T-helper 1 cell treated with Interleukin-12 subunit alpha and Interleukin-12 subunit beta and Interleukin-4 antibody, amounts not matched to agents 30 μg/mL and 1 μg/mL, for 36 hours (primary cell): Measurements from ENCODE around the gene EPHA6.

Source experiments
- H3K27ac Mint-ChIP-seq: one replicate; pipeline ENCODE4 v1.8.0; 2021; ENCODE audit warnings: mild to moderate bottlenecking, mixed read lengths
- H3K27me3 Mint-ChIP-seq: one replicate; pipeline ENCODE4 v1.8.0; 2021; ENCODE audit warnings: low read depth, mixed read lengths
- H3K36me3 Mint-ChIP-seq: one replicate; pipeline ENCODE4 v1.8.0; 2021; ENCODE audit warnings: low read depth, mixed read lengths
- H3K4me1 Mint-ChIP-seq: one replicate; pipeline ENCODE4 v1.8.0; 2021; ENCODE audit warnings: low read depth, mixed read lengths
- H3K4me3 Mint-ChIP-seq: one replicate; pipeline ENCODE4 v1.8.0; 2021; ENCODE audit warnings: mild to moderate bottlenecking, moderate library complexity, mixed read lengths
- H3K9me3 Mint-ChIP-seq: one replicate; pipeline ENCODE4 v1.8.0; 2021; ENCODE audit warnings: mixed read lengths

The EPHA6 gene

DNA sequence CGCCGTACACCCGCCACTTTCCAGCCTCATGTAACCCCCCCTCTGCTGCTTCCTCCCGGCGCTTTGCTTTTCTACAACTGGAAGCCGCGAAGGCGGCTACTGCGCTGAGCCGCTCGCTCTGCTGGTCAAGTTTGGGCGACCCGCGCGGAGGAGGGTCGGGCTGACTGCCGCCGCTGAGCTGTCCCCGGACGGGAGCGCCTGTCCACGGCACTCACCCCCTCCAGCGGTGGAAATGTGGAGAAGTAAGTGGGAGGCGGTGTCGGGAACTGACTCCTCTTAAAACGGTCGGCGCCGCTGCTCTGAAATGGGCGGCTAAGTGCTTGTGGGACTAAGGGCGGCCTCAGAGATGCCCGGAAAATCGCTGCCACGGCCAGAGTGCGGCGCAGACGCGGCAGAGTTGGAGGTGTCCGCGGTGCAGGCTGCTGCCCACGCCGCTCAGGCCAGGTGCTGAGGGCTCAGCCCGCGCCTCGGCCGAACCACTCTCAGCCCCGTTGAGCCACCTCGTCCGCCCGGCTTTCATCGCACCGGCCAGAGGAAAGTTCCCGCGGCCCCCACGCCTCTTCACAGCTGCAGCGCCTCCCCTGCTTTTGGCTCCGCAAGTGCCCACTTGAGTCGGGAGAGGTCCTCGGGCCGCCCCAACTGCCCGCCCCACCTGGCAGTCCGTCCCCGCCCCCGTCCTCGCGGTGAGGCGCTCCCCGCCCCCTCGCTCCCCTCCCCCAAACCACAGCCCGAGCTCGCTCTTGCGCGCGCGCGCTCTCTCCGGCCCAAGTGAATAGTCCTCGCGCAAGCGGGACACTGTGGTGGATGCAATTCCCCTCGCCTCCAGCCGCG is at the start of gene EPHA6:
Gene EPHA6 (plus strand): TSS at position 775 of the 831 bp plus-strand sequence.
- H3K27ac Mint-ChIP-seq = no peak within 1 kb of the TSS
- peaks cover 9% of the 10 kb centered on the region for H3K4me1 Mint-ChIP-seq
- H3K27me3 Mint-ChIP-seq = peaks cover 25% of the 10 kb centered on the region
- H3K9me3 Mint-ChIP-seq = no peaks in the 10 kb centered on the region
- H3K36me3 Mint-ChIP-seq = no peaks in the 10 kb centered on the region
- H3K4me3 Mint-ChIP-seq = peak within 1 kb of the TSS; percentile 61

DNA sequence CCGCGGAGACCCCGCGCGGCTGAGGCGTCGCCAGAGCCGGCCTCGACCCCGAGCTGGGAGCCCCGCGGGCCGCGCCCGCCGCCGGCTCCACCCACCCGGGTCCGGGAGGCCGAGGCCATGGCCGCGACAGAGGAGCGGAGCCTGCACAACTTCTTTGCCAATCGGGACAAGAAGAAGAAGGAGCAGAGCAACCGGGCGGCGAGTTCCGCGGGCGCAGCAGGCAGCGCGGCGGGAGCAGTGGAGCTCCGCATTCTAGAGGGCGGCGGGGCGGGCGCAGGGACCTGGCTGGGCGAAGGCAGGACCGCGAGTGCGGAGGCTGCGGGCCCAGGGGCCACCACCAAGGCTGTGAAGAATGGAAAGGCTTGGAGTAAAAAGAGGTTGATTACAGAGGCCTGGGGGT is 37.6 kb upstream of the EPHA6 start:
- peaks cover 24% of the 10 kb centered on the region for H3K9me3 Mint-ChIP-seq
- no peak overlapping the region for H3K4me3 Mint-ChIP-seq
- H3K36me3 Mint-ChIP-seq = no peaks in the 10 kb centered on the region
- H3K27me3 Mint-ChIP-seq = no peaks in the 10 kb centered on the region
- no peaks in the 10 kb centered on the region for H3K4me1 Mint-ChIP-seq
- no peak overlapping the region for H3K27ac Mint-ChIP-seq

DNA sequence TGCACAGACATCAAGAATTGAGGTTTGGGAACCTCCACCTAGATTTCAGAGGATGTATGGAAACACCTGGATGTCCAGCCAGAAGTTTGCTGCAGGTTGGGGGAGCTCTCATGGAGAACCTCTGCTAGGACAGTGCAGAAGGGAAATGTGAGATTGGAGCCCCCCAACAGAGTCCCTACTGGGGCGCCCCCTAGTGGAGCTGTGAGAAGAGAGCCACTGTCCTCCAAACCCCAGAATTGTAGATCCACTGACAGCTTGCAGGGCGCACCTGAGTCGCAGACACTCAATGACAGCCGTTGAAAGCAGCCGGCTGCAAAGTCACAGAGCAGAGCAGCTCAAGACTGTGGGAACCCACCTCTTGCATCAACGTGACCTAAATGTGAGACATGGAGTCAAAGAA is 34.6 kb upstream of the EPHA6 start:
- no peak overlapping the region for H3K27ac Mint-ChIP-seq
- no peak overlapping the region for H3K4me3 Mint-ChIP-seq
- no peaks in the 10 kb centered on the region for H3K36me3 Mint-ChIP-seq
- no peaks in the 10 kb centered on the region for H3K4me1 Mint-ChIP-seq
- peaks cover 19% of the 10 kb centered on the region for H3K9me3 Mint-ChIP-seq
- H3K27me3 Mint-ChIP-seq = no peaks in the 10 kb centered on the region

DNA sequence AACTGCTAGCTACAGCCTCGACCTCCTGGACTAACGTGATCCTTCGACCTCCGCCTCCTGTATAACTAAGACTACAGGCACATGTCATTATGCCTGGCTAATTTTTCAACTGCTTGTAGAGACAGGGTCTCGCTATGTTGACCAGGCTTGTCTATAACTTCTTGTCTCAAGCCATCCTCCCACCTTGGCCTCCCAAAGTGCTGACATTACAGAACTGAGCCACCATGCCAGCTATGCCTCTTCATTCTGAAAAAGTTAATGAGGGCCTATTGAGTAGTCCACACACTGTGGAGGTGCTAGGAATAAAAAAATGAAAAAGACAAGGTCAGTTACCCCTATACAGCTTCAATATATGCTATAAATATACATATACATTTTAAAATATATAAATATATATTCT is 18.3 kb upstream of the EPHA6 start:
- no peak overlapping the region for H3K4me3 Mint-ChIP-seq

DNA sequence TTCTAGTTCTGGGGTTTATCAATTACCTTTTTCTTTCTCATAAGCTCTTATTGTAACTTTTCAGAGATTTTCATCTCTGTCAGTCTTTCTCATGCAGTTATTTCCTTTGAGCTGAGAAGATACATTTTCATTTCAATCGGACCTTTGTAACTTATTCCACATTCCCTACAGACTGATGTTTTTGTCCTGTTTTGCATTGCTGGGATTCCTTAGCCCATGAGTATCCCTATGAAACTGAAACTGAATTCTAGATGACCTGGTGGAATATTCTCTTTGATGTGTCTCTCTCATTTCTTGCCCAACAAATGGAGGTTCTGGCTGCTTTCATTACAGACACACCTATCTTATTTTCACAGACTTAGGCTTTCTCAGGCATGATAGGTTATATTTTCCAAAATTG is 10.5 kb upstream of the EPHA6 start:
- H3K9me3 Mint-ChIP-seq = no peaks in the 10 kb centered on the region
- H3K27me3 Mint-ChIP-seq = no peaks in the 10 kb centered on the region

More for the DNA sequence above, 18.3 kb upstream of the EPHA6 start:
- Mint-ChIP-seq H3K36me3 (no peaks in the 10 kb centered on the region), H3K27me3 (no peaks in the 10 kb centered on the region), H3K27ac (no peak overlapping the region), H3K9me3 (no peaks in the 10 kb centered on the region), H3K4me1 (no peaks in the 10 kb centered on the region)

DNA sequence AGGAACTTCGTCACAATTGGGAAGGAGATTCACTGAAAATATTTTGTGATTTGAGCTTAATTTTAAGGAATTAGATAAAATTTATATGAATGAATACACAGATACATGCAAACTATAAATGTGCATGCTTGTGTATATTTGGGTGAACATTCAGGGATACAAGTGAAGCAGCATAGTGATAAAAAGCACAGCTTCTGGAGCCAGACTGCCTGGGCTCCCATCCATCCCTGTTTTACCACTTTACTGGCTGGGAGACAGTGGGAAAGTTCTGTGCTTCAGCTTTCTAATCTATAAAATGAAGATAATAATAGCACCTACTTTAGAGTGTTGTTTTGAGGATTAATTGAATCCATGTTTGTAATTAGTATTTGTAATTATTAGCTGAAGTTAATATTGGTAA is 8.1 kb upstream of the EPHA6 start:
- H3K36me3 Mint-ChIP-seq = no peaks in the 10 kb centered on the region
- no peak overlapping the region for H3K4me3 Mint-ChIP-seq
- H3K4me1 Mint-ChIP-seq = no peaks in the 10 kb centered on the region
- no peaks in the 10 kb centered on the region for H3K9me3 Mint-ChIP-seq
- H3K27ac Mint-ChIP-seq = no peak overlapping the region
- H3K27me3 Mint-ChIP-seq = no peaks in the 10 kb centered on the region

More for the DNA sequence above, 10.5 kb upstream of the EPHA6 start:
- H3K4me1 Mint-ChIP-seq = no peaks in the 10 kb centered on the region
- no peak overlapping the region for H3K27ac Mint-ChIP-seq
- H3K4me3 Mint-ChIP-seq = no peak overlapping the region
- H3K36me3 Mint-ChIP-seq = no peaks in the 10 kb centered on the region

DNA sequence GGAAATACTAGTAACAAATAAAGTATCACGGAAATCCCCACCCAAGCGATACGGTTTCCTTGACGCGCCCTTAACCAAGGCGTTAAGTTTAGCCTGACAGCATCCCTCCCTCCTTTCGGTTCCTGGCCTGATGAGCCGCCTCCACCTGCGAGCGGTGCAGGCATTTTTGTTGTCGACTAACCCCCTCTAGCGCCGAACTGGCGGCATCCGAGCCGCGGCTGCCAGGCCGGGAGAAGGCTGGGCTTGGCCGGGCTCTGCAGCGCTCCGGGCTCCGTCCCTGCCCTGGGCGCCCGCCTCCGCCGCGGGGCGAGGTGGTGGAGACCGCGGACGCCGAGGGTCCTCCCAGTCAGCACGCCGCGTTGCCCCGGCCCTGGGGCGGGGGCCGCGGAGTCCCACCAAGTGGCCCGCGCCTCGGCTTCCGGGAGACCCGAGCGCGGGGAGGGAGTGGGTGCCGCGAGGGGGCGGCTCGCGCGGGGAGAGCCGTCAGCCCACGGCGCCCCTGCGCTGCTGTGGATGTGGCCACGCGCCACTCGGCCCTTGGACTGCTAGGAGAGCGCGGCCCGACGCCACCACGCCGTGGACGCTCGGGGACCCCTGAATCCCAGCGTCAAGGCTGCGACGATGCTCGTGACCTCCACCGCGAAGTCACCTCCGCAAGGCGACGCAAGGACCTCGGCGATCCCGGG is 1.1 kb upstream of the EPHA6 start:
- Mint-ChIP-seq H3K27me3 (peaks cover 25% of the 10 kb centered on the region), H3K4me1 (peaks cover 9% of the 10 kb centered on the region), H3K27ac (no peak overlapping the region), H3K9me3 (no peaks in the 10 kb centered on the region), H3K4me3 (peak overlapping the region; percentile 69), H3K36me3 (no peaks in the 10 kb centered on the region)

DNA sequence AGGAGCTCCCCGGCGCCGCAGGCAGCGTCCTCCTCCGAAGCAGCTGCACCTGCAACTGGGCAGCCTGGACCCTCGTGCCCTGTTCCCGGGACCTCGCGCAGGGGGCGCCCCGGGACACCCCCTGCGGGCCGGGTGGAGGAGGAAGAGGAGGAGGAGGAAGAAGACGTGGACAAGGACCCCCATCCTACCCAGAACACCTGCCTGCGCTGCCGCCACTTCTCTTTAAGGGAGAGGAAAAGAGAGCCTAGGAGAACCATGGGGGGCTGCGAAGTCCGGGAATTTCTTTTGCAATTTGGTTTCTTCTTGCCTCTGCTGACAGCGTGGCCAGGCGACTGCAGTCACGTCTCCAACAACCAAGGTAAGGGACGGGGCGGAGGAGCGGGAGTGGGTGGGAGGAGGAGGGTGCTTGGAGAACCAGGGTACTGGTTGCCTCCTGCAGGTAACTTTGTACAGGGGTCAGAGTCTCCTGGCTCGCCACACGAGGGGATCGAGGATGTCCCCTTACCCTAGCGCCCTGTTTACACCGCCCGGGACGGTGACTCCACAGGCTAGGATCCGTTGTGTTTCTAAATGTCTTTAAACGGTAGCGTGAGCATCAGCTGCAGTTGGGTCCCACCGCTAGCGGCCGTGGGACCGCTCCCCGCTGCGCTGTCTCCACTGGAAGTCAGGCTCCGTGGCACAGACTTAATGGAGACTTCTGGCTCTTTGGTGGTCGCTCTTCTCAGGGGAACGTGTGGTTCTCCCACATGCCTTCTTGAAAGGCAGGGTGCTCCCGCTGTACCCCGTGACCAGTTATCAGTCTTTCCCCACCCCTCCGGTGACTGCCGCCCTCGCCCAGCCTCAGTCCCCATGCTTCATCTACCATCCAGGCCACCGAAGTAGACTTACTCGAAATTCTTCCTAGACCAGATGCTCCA is 515 bp downstream of the EPHA6 start:
- Mint-ChIP-seq H3K27ac (no peak overlapping the region), H3K4me1 (peaks cover 9% of the 10 kb centered on the region), H3K27me3 (peaks cover 25% of the 10 kb centered on the region), H3K9me3 (no peaks in the 10 kb centered on the region), H3K4me3 (peak overlapping the region; percentile 36), H3K36me3 (no peaks in the 10 kb centered on the region)

DNA sequence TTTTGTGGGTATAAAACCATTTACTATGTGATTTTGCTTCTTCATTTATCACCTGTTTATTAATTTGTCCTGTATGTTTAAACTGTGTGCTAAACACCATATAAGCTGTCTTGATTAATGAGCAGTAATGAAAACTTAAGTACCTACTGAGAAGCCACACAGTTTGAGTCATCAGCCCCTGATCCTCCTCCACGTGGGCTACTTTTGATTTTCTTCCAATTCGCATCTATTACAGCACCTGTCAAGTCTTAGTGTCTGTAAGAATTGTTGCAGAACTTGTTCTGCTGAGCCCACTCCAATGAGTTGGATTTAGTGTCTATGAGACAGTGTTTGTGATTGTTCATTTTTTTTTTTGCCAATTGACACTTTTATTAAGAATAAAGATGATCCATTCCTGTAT is 16.8 kb downstream of the EPHA6 start:
- no peaks in the 10 kb centered on the region for H3K36me3 Mint-ChIP-seq
- no peak overlapping the region for H3K27ac Mint-ChIP-seq
- no peak overlapping the region for H3K4me3 Mint-ChIP-seq
- H3K4me1 Mint-ChIP-seq = no peaks in the 10 kb centered on the region
- no peaks in the 10 kb centered on the region for H3K27me3 Mint-ChIP-seq
- H3K9me3 Mint-ChIP-seq = no peaks in the 10 kb centered on the region

DNA sequence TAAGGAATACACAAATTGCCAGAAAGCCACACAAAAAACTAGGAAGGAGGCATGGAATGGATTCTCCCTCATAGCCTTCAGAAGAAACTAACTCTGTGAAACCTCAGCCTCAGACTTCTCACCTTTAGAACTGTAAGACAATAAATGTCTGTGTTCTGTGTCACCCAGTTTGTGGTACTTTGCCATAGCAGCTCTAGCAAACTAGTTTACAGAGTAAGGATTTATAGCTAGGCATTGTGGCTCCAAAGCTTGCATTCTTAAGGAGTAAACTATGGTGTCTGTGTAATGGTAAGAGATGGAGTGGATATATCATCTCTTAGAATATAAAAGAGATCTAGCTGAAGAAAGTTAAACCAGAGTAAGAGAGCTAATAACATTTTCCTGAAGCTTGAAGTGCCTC is 18.9 kb downstream of the EPHA6 start:
- Mint-ChIP-seq H3K36me3 (no peaks in the 10 kb centered on the region), H3K27ac (no peak overlapping the region), H3K4me1 (no peaks in the 10 kb centered on the region), H3K4me3 (no peak overlapping the region), H3K27me3 (no peaks in the 10 kb centered on the region), H3K9me3 (no peaks in the 10 kb centered on the region)

DNA sequence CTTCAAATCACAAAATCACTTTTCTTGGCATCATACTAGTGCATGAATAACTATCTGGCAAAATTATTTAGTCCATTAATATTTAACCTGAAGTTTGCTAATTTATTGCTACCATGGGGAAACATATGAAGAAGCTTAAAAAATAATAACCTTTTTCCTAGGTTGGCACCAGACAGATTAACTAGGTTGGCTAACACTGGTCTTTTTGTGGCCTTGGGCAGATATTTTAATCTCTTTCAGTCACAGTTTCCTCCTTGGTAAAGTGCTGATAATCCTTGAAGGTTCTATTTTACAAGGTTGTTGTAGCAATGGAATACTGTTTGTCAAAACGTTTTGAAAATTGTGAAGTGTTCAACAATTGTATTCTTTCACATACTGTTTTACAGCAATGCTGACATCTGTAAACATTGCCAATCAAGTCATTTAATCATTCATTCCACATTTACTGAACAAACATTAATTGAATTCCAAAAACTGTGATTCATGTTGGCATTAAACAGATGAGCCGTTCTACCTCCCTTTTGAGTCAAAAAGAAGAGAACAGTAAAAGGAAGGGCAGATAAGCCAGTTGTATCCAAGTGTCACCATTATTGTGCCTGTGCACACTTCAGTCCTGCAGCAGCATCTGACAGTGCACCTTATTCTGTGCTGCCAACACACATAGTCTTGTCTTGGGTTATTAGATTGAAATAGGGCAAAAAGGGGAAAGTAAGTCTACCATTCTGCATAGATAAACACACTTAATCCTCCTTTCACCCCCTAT is 21.9 kb downstream of the EPHA6 start:
- Mint-ChIP-seq H3K27me3 (no peaks in the 10 kb centered on the region), H3K27ac (no peak overlapping the region), H3K4me3 (no peak overlapping the region), H3K4me1 (no peaks in the 10 kb centered on the region), H3K36me3 (no peaks in the 10 kb centered on the region), H3K9me3 (no peaks in the 10 kb centered on the region)

DNA sequence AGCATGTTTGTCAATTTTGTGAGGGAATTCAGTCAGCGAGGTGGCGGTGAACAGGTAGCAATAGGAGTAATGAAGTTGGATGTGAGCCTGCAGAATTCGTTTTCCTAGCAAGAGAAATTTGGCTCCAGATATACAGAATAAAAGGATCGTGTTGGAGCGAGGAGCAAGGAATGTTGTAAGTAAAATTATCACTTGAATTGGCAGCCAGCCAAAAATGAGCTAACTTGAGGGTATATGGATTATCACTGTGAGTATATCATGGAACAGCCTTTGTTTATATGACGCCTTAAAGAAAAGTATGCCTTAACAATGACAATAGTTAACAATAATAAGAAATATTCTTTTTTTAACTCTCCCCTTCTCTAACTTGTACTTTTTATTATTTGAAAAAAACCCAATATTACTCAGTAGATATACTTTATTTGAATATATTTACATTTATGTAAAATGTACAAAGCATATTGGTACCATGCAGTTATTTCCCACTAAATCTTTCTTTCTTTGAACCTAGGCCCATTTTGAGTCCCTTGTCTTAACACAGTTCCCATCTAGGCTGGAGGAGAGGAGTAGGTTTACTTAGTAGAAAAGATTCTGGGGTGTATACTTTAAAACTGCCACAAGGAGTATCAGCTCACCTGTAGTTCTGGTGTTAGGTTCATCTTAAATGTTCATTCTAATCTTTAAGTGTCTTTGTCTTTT is 29.3 kb downstream of the EPHA6 start:
- H3K9me3 Mint-ChIP-seq = no peaks in the 10 kb centered on the region
- no peaks in the 10 kb centered on the region for H3K4me1 Mint-ChIP-seq
- H3K27me3 Mint-ChIP-seq = no peaks in the 10 kb centered on the region
- no peaks in the 10 kb centered on the region for H3K36me3 Mint-ChIP-seq
- H3K27ac Mint-ChIP-seq = no peak overlapping the region
- H3K4me3 Mint-ChIP-seq = no peak overlapping the region

DNA sequence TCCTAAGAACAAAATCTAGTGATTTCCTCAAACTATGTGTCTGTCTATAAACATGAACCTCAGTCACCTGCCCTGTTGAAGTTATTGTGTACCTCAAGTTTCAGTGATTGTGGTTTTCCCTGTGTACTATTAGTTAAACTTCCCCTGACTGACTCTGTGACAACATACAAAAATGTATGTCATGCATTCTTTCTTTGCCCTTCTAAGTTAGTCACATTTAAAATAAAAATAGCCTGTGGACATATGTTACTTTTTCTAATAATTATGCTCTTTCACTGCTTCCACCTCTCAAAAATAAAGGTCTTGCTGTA is 29.8 kb downstream of the EPHA6 start:
- no peaks in the 10 kb centered on the region for H3K4me1 Mint-ChIP-seq

DNA sequence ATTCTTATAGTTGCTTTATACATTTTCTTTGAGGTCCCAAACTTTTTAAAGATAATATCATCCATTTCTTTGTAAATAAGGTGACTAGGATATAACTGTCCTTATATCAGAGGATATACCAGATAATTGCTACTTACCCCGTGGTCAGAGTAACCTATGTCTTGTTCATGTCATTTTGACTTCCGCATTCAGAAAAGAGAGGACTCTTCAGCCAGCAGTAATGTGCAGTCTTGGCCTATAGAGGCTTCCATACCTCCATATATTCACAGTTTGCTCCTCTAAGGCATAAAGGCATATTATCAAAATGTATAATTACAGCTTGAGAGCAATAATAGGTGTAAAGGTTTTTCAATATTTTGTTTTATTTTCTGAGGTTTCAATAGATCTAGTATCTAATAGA is 38.5 kb downstream of the EPHA6 start:
- Mint-ChIP-seq H3K4me3 (no peak overlapping the region), H3K27me3 (no peaks in the 10 kb centered on the region), H3K4me1 (no peaks in the 10 kb centered on the region), H3K36me3 (no peaks in the 10 kb centered on the region), H3K27ac (no peak overlapping the region), H3K9me3 (no peaks in the 10 kb centered on the region)

More for the DNA sequence above, 29.8 kb downstream of the EPHA6 start:
- Mint-ChIP-seq H3K36me3 (no peaks in the 10 kb centered on the region), H3K9me3 (no peaks in the 10 kb centered on the region), H3K27me3 (no peaks in the 10 kb centered on the region), H3K27ac (no peak overlapping the region), H3K4me3 (no peak overlapping the region)
